MM.1S (cell line): ENCODE data around the gene MBTPS1.

Experiments
- CTCF ChIP-seq: fragments of 300-600 bp; sonication (generic); IDR thresholded peaks from 2 replicates; pipeline ENCODE4 v1.5.1; 2016; ENCODE audit warnings: antibody characterized with exemption, low read length, mixed read lengths
- EZH2 ChIP-seq: fragments of 300-600 bp; sonication (generic); optimal IDR thresholded peaks from 2 replicates; pipeline ENCODE3; 2017; ENCODE audit warnings: low read depth, mild to moderate bottlenecking, antibody characterized with exemption, low read length, mixed read lengths
- EZH2phosphoT487 ChIP-seq: fragments of 300-600 bp; sonication (generic); IDR thresholded peaks from 2 replicates; pipeline ENCODE4 v1.6.1; 2018; ENCODE audit warnings: antibody characterized with exemption, low read length

DNA sequence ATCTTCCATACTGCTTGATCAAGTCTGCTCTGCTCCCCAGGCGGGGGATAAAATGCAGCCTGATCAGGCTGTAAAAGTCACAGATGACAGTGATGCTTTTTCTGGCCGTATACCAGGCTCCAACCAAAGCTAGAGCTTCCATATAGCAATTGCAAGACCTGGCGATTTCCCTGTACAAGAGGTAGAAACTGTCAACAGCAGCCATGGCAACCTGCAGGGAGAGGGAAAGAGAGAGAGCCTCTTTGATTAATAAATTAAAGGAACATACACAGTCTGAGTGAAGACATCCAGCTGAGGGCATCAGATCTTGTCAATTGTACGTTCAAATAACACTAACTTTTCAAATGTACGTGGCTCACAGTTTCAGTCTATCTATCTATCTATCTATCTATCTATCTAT, 14.4 kb upstream of the MBTPS1 start:
- TF ChIP-seq CTCF (no peak), EZH2 (no peak), EZH2phosphoT487 (no peak)
